Skeletal muscle cell (primary cell): ENCODE results near the gene AP2B1.
"Not testable (repeated sequence)": the region's sequence is repeated elsewhere in the genome, so short reads cannot be mapped to it uniquely, and the experiment has no call there.

Source experiments
- DNase-seq: peaks from one replicate; pipeline ENCODE4 v3.0.0-alpha.2; 2010; ENCODE audit warnings: low read depth
- H3K4me3 ChIP-seq: 2 replicates; pipeline ENCODE4 v1.5.1; 2011; ENCODE audit warnings: low read depth, mild to moderate bottlenecking, control low read depth, low read length, moderate library complexity

The AP2B1 gene

GRCh38 chr17:35568561-35568960 lies 18.6 kb upstream of the AP2B1 start:
- no peak for DNase-seq

GRCh38 chr17:35569405-35569804 lies 17.7 kb upstream of the AP2B1 start:
- no peak for DNase-seq
- no peak overlapping the region for H3K4me3 ChIP-seq

More at GRCh38 chr17:35568561-35568960, 18.6 kb upstream of the AP2B1 start:
- H3K4me3 ChIP-seq: peak overlapping the region; percentile 83

GRCh38 chr17:35575759-35576158 lies 11.4 kb upstream of the AP2B1 start:
- no peak for DNase-seq
- H3K4me3 ChIP-seq: no peak overlapping the region

- DNase-seq: no peak
- H3K4me3 ChIP-seq: peak overlapping the region; percentile 78
These were observed 9.3 kb upstream of the AP2B1 start for GRCh38 chr17:35577830-35578196.

- H3K4me3 ChIP-seq: peak within 1 kb of the TSS; percentile 78
- DNase-seq: peak; percentile 71
These were observed 8.8 kb upstream of the AP2B1 start, which contains the start of gene PEX12 for GRCh38 chr17:35578197-35578928. PEX12 (minus strand) TSS chr17:35578571; CDS start chr17:35578021, 550 bp downstream.

- no peak for DNase-seq
These were observed 8.1 kb upstream of the AP2B1 start for GRCh38 chr17:35578929-35579432.

GRCh38 chr17:35584061-35584460 lies 3.1 kb upstream of the AP2B1 start:
- no peak overlapping the region for H3K4me3 ChIP-seq
- DNase-seq: no peak

More at GRCh38 chr17:35578929-35579432, 8.1 kb upstream of the AP2B1 start:
- H3K4me3 ChIP-seq: peak overlapping the region; percentile 78

- H3K4me3 ChIP-seq: peak overlapping the region; percentile 64
- DNase-seq: no peak
These were observed 501 bp upstream of the AP2B1 start for GRCh38 chr17:35586569-35587073.

- DNase-seq: peak; percentile 44
- H3K4me3 ChIP-seq: peak overlapping the region; percentile 64
These were observed 1.2 kb downstream of the AP2B1 start for GRCh38 chr17:35588196-35588920.

- DNase-seq: no peak
- no peak overlapping the region for H3K4me3 ChIP-seq
These were observed 8.9 kb downstream of the AP2B1 start for GRCh38 chr17:35596072-35596471.

- H3K4me3 ChIP-seq: no peak overlapping the region
- DNase-seq: no peak
These were observed 9.6 kb downstream of the AP2B1 start for GRCh38 chr17:35596530-35597233.

GRCh38 chr17:35597604-35598003 lies 10.5 kb downstream of the AP2B1 start:
- no peak for DNase-seq
- no peak overlapping the region for H3K4me3 ChIP-seq

GRCh38 chr17:35603674-35604073 lies 16.6 kb downstream of the AP2B1 start:
- DNase-seq: no peak
- no peak overlapping the region for H3K4me3 ChIP-seq

GRCh38 chr17:35605678-35606077 lies 18.6 kb downstream of the AP2B1 start:
- no peak for DNase-seq
- H3K4me3 ChIP-seq: no peak overlapping the region

GRCh38 chr17:35607239-35607847 lies 20.2 kb downstream of the AP2B1 start:
- H3K4me3 ChIP-seq: no peak overlapping the region
- DNase-seq: no peak

GRCh38 chr17:35609831-35610230 lies 22.7 kb downstream of the AP2B1 start:
- H3K4me3 ChIP-seq: no peak overlapping the region
- DNase-seq: no peak

- not testable (repeated sequence) for H3K4me3 ChIP-seq, DNase-seq
These were observed 23.6 kb downstream of the AP2B1 start for GRCh38 chr17:35610746-35611145.

GRCh38 chr17:35612924-35613521 lies 25.9 kb downstream of the AP2B1 start:
- H3K4me3 ChIP-seq: no peak overlapping the region
- peak; percentile 14 for DNase-seq

GRCh38 chr17:35614810-35615209 lies 27.7 kb downstream of the AP2B1 start:
- DNase-seq: peak; percentile 18
- H3K4me3 ChIP-seq: no peak overlapping the region
